ENCODE measurements around the gene TMC3.

DNA sequence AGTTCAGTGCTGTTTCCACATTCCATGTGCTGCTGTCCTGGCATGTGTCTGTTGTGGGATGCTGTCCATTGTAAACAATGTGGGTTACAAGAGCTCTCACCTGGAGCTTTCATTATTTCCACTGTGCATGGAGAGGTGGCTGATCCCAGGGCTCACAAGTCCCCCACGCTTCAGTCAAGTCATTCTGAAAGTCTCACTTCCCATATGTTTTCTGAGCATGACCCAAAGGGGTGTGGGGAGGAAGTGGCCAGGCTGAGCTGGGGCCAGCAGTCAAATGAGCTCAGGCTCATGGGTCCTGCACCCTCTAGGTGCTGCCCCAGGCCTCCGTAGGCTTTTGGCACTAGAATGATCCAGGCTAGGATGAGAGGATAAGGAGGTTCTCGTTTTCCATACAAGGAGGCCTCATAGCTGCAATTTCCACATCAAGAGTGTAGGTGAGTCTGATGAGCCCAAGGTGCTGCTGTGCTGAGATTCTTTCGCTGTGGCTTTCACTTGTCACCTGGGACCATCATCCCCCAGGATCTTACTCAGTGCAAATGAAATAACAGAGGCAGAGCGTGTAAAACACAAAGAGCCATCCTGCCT, 72.1 kb downstream of the TMC3 start:
- TF ChIP-seq, protein P1, sequence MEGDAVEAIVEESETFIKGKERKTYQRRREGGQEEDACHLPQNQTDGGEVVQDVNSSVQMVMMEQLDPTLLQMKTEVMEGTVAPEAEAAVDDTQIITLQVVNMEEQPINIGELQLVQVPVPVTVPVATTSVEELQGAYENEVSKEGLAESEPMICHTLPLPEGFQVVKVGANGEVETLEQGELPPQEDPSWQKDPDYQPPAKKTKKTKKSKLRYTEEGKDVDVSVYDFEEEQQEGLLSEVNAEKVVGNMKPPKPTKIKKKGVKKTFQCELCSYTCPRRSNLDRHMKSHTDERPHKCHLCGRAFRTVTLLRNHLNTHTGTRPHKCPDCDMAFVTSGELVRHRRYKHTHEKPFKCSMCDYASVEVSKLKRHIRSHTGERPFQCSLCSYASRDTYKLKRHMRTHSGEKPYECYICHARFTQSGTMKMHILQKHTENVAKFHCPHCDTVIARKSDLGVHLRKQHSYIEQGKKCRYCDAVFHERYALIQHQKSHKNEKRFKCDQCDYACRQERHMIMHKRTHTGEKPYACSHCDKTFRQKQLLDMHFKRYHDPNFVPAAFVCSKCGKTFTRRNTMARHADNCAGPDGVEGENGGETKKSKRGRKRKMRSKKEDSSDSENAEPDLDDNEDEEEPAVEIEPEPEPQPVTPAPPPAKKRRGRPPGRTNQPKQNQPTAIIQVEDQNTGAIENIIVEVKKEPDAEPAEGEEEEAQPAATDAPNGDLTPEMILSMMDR (IDR thresholded peaks at IDR 0.05): no peak
- TF ChIP-seq EP300 (IDR thresholded peaks at IDR 0.05) (no peak), POLR2AphosphoS5 (IDR thresholded peaks at IDR 0.05) (no peak)

Measured in stomach (tissue), 4 donors.